GM21390 (cell line): ENCODE results near the gene CAMK4.

Experiments
- ATAC-seq: cut with Tn5 transposase; IDR thresholded peaks from one replicate; pipeline ENCODE4 v1.9.1; 2021; ENCODE audit not compliant: unreplicated experiment

CAMK4 gene

GRCh38 chr5:111223787-111224560, at the start of gene CAMK4:
TSS of gene CAMK4 (plus strand) at chr5:111224384. CDS start at chr5:111224484, 100 bp downstream.
- peak; percentile 68 for ATAC-seq

DNA sequence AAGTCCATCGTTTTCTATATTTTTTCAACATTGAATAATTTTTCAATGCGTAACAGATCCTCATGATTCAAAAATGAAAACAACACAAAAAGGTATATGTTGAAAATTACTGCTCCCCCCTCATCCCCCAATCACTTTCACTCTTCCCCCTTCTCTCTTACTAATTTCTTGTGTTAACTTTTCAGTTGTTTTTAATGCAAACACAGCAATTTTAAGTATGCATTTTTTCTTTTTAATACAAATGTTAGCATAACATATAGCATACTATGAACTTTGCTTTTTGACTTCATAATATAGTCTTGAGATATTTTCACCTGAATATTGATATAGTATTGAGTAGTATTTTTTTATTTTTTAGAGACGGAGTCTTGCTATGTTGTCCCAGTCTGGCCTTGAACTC, 41.1 kb upstream of the CAMK4 start:
- no peak for ATAC-seq

DNA sequence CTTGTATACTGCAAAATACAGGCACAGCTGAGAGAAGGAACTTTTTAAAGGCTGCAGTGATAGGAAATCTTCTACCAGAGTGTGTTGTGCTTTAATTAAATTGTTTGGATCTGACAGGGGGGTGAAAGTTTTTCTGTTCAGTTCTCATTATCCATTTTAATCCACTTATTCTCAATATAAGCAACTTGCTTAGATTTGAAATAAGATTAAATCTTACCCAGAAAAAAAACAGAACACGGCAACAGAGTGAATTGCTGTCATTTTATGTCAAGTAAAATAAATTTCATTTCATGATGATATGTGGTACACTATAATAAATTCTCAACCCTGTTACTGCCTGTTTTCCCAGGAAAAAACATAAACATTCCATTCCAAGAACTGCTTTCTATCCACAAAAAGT, 37.1 kb upstream of the CAMK4 start:
- no peak for ATAC-seq

GRCh38 chr5:111194053-111194452, 30.1 kb upstream of the CAMK4 start:
- no peak for ATAC-seq

GRCh38 chr5:111194925-111195324, 29.3 kb upstream of the CAMK4 start:
- ATAC-seq, result no peak

DNA sequence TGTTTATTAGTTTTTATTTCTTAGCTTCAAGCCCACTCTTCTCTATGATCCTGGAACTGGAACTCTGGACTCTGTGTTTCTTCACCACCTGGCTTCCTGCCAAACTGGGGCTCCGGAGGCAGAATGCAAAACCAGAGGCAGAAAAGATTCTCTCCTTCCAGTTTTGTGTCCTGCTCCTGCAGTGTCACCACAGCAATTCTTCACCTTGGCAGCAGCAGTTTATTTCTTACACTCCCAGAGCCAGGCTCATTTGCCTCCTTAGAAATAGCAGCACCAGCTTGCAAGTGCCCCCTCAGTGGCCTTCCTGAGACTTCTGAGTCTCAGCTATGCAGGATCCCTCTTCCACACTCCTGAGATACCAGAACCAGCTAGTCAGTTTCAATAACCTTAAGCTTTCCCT, 26.7 kb upstream of the CAMK4 start:
- no peak for ATAC-seq

DNA sequence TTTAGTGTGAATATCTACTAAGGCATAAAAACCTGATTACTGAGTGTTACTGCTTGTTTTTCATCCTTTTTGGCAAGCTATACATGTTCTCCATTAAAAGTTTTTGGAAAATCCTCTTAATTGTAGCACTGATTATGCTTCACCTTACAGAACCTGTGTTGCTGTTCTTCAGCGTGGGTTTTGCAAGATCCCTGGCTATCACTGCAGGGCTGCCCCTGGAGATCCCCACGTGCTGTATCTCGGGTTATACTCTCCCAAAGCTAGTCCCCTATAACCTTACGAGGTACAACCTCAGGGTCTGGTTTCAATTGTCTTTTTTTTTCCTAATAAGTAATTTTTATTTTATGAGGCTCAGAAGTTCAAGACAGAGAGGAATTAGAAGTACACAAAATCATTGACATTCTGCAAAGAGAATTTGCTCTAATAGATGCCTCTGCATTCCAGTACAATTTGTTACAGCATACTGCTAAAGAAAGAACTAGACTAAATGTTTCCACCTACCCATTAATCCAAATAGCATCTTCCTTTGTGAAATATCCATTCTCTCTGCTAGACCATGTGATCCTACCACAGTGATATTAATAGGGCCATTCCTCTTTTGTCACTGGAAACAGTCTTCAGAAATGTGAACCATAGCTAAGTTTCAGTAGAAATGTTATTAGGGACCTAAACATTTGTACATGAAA, 25.8 kb upstream of the CAMK4 start:
- ATAC-seq, result no peak

DNA sequence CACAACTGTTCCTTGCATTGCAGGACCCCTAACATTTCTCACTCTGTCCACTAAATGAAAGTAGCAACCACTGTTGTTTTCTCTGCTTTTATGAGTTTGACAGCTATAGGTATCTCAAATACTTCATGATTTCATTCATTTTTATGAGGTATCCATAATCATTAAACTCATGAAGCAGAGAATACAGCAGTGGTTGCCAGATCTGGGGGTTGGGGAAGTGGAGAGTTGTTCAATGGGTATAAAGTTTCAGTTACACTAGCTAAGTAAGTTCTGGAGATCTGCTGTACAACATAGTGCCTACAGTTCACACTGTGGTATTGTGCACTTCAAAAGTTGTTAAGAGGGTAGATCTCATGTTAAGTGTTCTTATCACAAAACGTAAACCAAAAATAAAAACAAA, 23.4 kb upstream of the CAMK4 start:
- no peak for ATAC-seq

DNA sequence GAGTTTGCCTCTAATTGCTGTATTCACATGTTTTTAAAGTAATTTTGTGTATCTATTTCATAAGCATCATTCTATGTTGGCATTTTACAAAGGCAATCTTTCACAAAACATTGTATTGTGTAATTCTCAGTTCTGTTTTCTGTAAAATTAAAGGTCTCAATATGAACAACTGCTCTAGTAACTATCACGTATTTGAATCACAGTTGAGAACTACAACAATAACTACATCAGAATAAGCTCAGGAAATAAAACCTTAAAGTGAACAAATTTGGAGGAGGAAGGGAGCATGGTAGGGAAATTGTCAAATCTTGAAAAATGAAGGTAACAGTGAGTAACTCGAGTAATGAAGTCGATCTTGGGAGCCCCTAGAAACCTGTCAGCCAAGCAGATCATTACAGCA, 22.5 kb upstream of the CAMK4 start:
- ATAC-seq, result no peak

GRCh38 chr5:111211341-111211740, 12.8 kb upstream of the CAMK4 start:
- peak; percentile 97 for ATAC-seq

GRCh38 chr5:111214052-111214742, 10.0 kb upstream of the CAMK4 start:
- ATAC-seq, result no peak

DNA sequence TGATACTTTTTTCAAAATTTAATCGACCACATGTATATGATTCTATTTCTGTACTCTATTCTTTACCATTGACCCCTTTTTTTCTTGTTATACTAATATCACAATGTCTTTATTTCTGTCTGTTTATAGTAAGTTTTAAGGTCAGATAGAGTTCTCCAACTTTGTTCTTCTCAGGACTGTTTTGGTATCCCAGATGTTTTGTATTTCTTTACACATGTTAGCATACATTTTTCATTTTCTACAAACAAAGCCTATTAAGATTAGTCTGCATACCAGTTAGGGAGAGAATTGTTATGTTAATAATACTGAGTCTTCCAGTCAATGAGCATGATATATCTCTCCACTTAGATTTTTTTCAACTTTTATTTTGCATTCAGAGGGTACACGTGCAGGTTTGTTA, 8.2 kb upstream of the CAMK4 start:
- no peak for ATAC-seq

- no peak for ATAC-seq
These were observed 3.0 kb upstream of the CAMK4 start for GRCh38 chr5:111221139-111221538.

DNA sequence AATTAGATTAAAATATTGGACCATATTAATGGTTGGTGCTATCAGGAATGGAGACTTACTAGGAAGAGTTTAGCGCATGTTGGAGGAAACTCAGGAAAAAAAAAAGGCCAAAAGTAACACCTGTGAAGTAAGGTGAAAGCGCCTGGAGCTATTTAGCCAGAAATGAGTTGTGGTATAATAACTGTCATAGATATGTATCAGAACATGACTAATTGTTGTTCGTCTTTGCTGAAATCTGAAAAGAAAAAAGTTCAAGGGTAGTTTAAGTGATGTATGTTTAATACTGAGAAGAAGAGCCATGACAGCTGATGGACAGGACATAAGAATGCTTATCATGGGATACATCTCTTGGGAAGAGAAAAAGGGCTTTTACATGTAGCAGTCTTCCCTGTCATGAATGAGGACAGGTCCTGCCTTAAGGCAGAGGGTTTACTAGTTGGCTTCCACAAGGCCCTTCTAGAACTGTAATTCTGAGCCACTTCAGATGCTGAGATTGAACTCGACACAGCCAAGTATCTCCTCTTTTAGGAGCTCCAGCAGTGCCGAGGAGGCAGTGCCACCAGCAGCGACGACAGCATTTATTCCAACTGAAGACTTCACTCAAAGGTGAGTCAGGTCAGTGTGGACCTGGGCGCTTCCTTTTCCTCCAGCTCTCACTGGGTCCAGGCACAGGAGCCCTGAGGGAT, 940 bp upstream of the CAMK4 start:
- no peak for ATAC-seq

- peak; percentile 26 for ATAC-seq
These were observed 569 bp downstream of the CAMK4 start for GRCh38 chr5:111224561-111225345.

DNA sequence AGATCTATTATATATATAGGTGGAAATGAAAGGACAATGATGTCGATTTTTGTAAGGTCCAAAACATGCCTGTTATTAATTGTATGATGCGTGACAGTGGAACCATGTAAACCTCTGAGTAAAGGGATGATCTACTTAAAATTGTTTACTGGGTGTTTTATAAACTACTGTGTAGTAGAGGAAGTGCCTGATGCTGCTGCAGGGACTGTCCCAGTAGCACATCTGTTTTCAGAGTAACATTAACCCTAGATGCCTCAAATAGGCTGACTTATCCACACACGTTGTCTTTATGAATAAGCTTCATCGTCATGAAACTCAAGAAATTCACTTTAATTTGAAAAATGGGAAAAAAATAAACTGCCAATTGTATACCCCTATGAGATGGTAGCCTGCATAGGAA, 1.7 kb downstream of the CAMK4 start:
- no peak for ATAC-seq

DNA sequence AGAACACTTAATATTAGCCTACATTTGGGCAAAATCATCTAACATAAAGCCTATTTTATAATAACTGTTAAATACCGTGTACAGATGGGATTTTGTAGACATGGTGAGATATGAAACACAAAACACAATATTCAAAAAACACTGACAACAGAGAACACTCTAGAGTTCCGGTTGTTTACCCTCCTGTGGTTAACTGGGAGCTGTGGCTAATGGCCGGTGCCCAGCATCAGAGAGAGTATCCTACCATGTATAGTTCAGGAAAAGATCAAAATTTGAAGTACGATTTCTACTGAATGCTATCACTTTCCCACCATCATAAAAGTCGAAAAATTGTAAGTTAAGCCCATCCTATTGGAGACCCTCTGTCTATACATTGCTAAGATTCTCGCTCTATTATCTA, 2.4 kb downstream of the CAMK4 start:
- ATAC-seq, result no peak

DNA sequence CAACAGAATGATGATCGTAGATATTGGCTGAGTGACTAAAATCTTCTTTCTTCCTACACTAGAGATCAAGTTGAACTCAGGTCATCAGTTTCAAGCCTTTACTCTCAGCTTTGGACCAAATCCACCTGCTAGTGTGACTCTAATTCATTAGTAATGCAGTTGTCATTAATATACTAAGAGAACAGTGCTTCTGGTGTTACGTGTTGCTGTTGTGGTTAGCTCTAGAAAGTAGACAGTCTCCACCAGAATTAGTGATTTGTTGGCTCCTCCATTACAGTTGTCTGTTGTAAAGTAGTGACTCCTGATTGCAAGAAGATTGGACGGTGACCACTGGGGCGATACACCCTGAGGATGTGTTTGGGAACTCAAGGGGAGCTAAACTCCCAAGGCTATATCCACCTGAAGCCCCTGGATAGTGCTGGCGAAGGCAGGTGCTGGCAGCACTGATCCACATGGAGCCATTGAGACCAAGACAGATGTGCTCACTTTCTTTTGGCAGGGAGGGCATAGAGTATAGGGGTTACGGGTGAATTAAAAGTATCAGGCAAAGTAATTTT, 3.1 kb downstream of the CAMK4 start:
- ATAC-seq, result no peak

DNA sequence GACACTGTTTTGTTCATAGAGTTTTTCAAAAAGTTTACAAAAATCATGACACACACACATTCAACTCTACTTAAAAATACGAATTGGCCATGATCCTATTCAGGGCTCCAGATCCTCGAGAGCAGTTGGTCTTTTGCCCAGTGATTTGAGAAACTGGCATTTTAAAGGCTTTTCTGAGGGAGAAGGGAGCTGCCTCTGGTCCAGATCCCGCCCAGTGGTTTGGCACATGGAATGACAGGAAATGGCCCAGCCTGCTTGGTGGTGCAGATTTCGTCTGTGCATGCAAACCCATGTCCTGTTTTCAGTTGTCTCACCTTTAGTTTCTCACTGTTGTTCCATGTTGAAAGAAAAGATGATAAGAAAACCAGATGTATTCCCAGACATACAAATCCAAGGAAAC, 3.6 kb downstream of the CAMK4 start:
- ATAC-seq, result no peak

- no peak for ATAC-seq
These were observed 4.5 kb downstream of the CAMK4 start for GRCh38 chr5:111228520-111229220.
